Measurements from ENCODE around the gene PVRIG.

Gene PVRIG

GRCh38 chr7:100204454-100204853 lies 15.3 kb upstream of the PVRIG start:
- no peak overlapping the region for H3K27ac ChIP-seq (ENCODE audit: low read depth, low read length)
- no peak overlapping the region for H3K4me3 ChIP-seq (ENCODE audit: insufficient read depth, low read length, poor library complexity, severe bottlenecking)
- H3K36me3 ChIP-seq (ENCODE audit: low read length), result no peaks in the 10 kb centered on the region
- no peaks in the 10 kb centered on the region for H4K20me1 ChIP-seq (ENCODE audit: low read depth, low read length)
- H3K9me2 ChIP-seq (replicated peaks; ENCODE audit: insufficient read depth, low read length), result no peaks in the 10 kb centered on the region
- no peaks in the 10 kb centered on the region for H3K79me2 ChIP-seq (ENCODE audit: insufficient read depth, low read length)
- no peak overlapping the region for H3K9ac ChIP-seq (ENCODE audit: low read length)
- H3F3A ChIP-seq (ENCODE audit: insufficient read depth), result no peaks in the 10 kb centered on the region
- no peaks in the 10 kb centered on the region for H3K9me3 ChIP-seq (ENCODE audit: insufficient read depth, low read length)
- H3K27me3 ChIP-seq (ENCODE audit: low read length), result no peaks in the 10 kb centered on the region
- no peak overlapping the region for H2AFZ ChIP-seq (ENCODE audit: low read depth, low read length, severe bottlenecking)
- TF ChIP-seq EZH2phosphoT487 (conservative IDR thresholded peaks at IDR 0.05; ENCODE audit: low read length) (no peak), CTCF (IDR thresholded peaks at IDR 0.05; ENCODE audit: insufficient read depth, low read length, poor library complexity, severe bottlenecking) (no peak)
- no peak overlapping the region for H3K4me2 ChIP-seq (ENCODE audit: low read depth, low read length, poor library complexity, severe bottlenecking)

GRCh38 chr7:100208911-100209408 lies 10.8 kb upstream of the PVRIG start:
- Histone ChIP-seq H3K4me2 (ENCODE audit: low read depth, low read length, poor library complexity, severe bottlenecking) (no peak overlapping the region), H3K36me3 (ENCODE audit: low read length) (no peaks in the 10 kb centered on the region), H3K9me2 (replicated peaks; ENCODE audit: insufficient read depth, low read length) (no peaks in the 10 kb centered on the region), H3K27ac (ENCODE audit: low read depth, low read length) (no peak overlapping the region), H2AFZ (ENCODE audit: low read depth, low read length, severe bottlenecking) (no peak overlapping the region), H3K4me3 (ENCODE audit: insufficient read depth, low read length, poor library complexity, severe bottlenecking) (no peak overlapping the region), H3K79me2 (ENCODE audit: insufficient read depth, low read length) (no peaks in the 10 kb centered on the region), H4K20me1 (ENCODE audit: low read depth, low read length) (no peaks in the 10 kb centered on the region), H3F3A (ENCODE audit: insufficient read depth) (peaks cover 23% of the 10 kb centered on the region), H3K27me3 (ENCODE audit: low read length) (no peaks in the 10 kb centered on the region), H3K9me3 (ENCODE audit: insufficient read depth, low read length) (no peaks in the 10 kb centered on the region), H3K9ac (ENCODE audit: low read length) (no peak overlapping the region)
- TF ChIP-seq EZH2phosphoT487 (conservative IDR thresholded peaks at IDR 0.05; ENCODE audit: low read length) (no peak), CTCF (IDR thresholded peaks at IDR 0.05; ENCODE audit: insufficient read depth, low read length, poor library complexity, severe bottlenecking) (no peak)

GRCh38 chr7:100209493-100209892 lies 10.3 kb upstream of the PVRIG start:
- peaks cover 29% of the 10 kb centered on the region for H3F3A ChIP-seq (ENCODE audit: insufficient read depth)
- no peaks in the 10 kb centered on the region for H3K27me3 ChIP-seq (ENCODE audit: low read length)
- H3K9ac ChIP-seq (ENCODE audit: low read length), result no peak overlapping the region
- no peak overlapping the region for H3K27ac ChIP-seq (ENCODE audit: low read depth, low read length)
- no peaks in the 10 kb centered on the region for H3K79me2 ChIP-seq (ENCODE audit: insufficient read depth, low read length)
- no peak overlapping the region for H2AFZ ChIP-seq (ENCODE audit: low read depth, low read length, severe bottlenecking)
- TF ChIP-seq CTCF (IDR thresholded peaks at IDR 0.05; ENCODE audit: insufficient read depth, low read length, poor library complexity, severe bottlenecking), result no peak
- TF ChIP-seq EZH2phosphoT487 (conservative IDR thresholded peaks at IDR 0.05; ENCODE audit: low read length), result no peak
- no peaks in the 10 kb centered on the region for H3K9me2 ChIP-seq (replicated peaks; ENCODE audit: insufficient read depth, low read length)
- H3K4me3 ChIP-seq (ENCODE audit: insufficient read depth, low read length, poor library complexity, severe bottlenecking), result no peak overlapping the region
- H3K9me3 ChIP-seq (ENCODE audit: insufficient read depth, low read length), result no peaks in the 10 kb centered on the region
- H3K4me2 ChIP-seq (ENCODE audit: low read depth, low read length, poor library complexity, severe bottlenecking), result no peak overlapping the region
- H3K36me3 ChIP-seq (ENCODE audit: low read length), result no peaks in the 10 kb centered on the region
- H4K20me1 ChIP-seq (ENCODE audit: low read depth, low read length), result no peaks in the 10 kb centered on the region
